Neural cell (in vitro differentiated cells): ENCODE results near the gene PCGF1. TPM values are rescaled to one million over a fixed set of nuclear protein-coding genes. Genes with fewer than 3 reads are reported as not detected.
A peak's percentile ranks its signal among the peaks of the same experiment; 100 is the strongest.

ENCODE experiments used
- H2AFZ ChIP-seq: fragments of 200-600, 300-800 bp; sonication (generic), shearing (Covaris generic); 2 replicates; pipeline ENCODE4 v1.6.0; 2014; ENCODE audit warnings: low read depth, mild to moderate bottlenecking, antibody characterized with exemption, low read length, moderate library complexity
- H3F3A ChIP-seq: fragments of 200-600 bp; shearing (Covaris generic); 2 replicates; pipeline ENCODE4 v1.6.1; 2016; ENCODE audit warnings: mild to moderate bottlenecking, moderate library complexity, mixed read lengths, antibody characterized with exemption, low read length; ENCODE audit not compliant: insufficient read depth, poor library complexity, severe bottlenecking
- H3K27ac ChIP-seq: fragments of 200-600, 300-800 bp; sonication (generic), shearing (Covaris generic); 2 replicates; pipeline ENCODE4 v1.5.1; 2014; ENCODE audit warnings: mild to moderate bottlenecking, low read length, moderate library complexity
- H3K27me3 ChIP-seq: fragments of 300-800, 200-600 bp; sonication (generic), shearing (Covaris generic); 2 replicates; pipeline ENCODE4 v1.6.0; 2014; ENCODE audit warnings: mild to moderate bottlenecking, low read depth, low read length, moderate library complexity; ENCODE audit not compliant: insufficient read depth
- H3K36me3 ChIP-seq: fragments of 300-800, 200-600 bp; sonication (generic), shearing (Covaris generic); 2 replicates; pipeline ENCODE4 v1.5.1; 2014; ENCODE audit warnings: mild to moderate bottlenecking, antibody characterized with exemption, low read length, moderate library complexity; ENCODE audit not compliant: insufficient read depth
- H3K4me2 ChIP-seq: fragments of 300-800, 200-600 bp; sonication (generic), shearing (Covaris generic); 2 replicates; pipeline ENCODE4 v1.6.0; 2014; ENCODE audit warnings: mild to moderate bottlenecking, low read length
- H3K4me3 ChIP-seq: fragments of 300-800, 200-600 bp; sonication (generic), shearing (Covaris generic); 2 replicates; pipeline ENCODE4 v1.5.1; 2014; ENCODE audit warnings: mild to moderate bottlenecking, low read length, moderate library complexity
- H3K79me2 ChIP-seq: fragments of 200-600 bp; shearing (Covaris generic); replicated peaks from 2 replicates; pipeline ENCODE4 v1.6.0; 2014; ENCODE audit warnings: mild to moderate bottlenecking, low read length, moderate library complexity; ENCODE audit not compliant: insufficient read depth
- H3K9ac ChIP-seq: fragments of 300-800, 200-600 bp; sonication (generic), shearing (Covaris generic); 2 replicates; pipeline ENCODE4 v1.6.1; 2016; ENCODE audit warnings: mild to moderate bottlenecking, low read length, mixed read lengths
- H3K9me2 ChIP-seq: fragments of 200-600 bp; shearing (Covaris generic); 2 replicates; pipeline ENCODE4 v1.6.1; 2016; ENCODE audit warnings: mild to moderate bottlenecking, low read length, mixed read lengths; ENCODE audit not compliant: insufficient read depth
- H3K9me3 ChIP-seq: fragments of 200-600, 300-800 bp; sonication (generic), shearing (Covaris generic); 2 replicates; pipeline ENCODE4 v1.6.1; 2016; ENCODE audit warnings: mild to moderate bottlenecking, mixed run types, low read length, moderate library complexity, mixed read lengths
- H4K20me1 ChIP-seq: fragments of 200-600 bp; shearing (Covaris generic); 2 replicates; pipeline ENCODE4 v1.6.1; 2016; ENCODE audit warnings: mild to moderate bottlenecking, mixed run types; ENCODE audit not compliant: insufficient read depth
- EP300 ChIP-seq: fragments of 450-650 bp; conservative IDR thresholded peaks from 2 replicates; pipeline ENCODE4 v1.6.1; 2014; ENCODE audit warnings: antibody characterized with exemption, mild to moderate bottlenecking, moderate library complexity; ENCODE audit not compliant: poor library complexity, severe bottlenecking
- EZH2 ChIP-seq: fragments of 200-600, 300-800 bp; shearing (Covaris generic), sonication (generic); IDR thresholded peaks from 2 replicates; pipeline ENCODE4 v1.6.1; 2014; ENCODE audit warnings: antibody characterized with exemption, low read length, borderline replicate concordance, mild to moderate bottlenecking; ENCODE audit not compliant: insufficient read depth, poor library complexity, severe bottlenecking
- MXI1 ChIP-seq: fragments of 450-650 bp; conservative IDR thresholded peaks from 2 replicates; pipeline ENCODE4 v1.6.1; 2014; ENCODE audit warnings: antibody characterized with exemption, mild to moderate bottlenecking; ENCODE audit not compliant: poor library complexity, severe bottlenecking
- POLR2AphosphoS5 ChIP-seq: IDR thresholded peaks from 2 replicates; pipeline ENCODE4 v1.6.1; 2012
- RAD21 ChIP-seq: fragments of 450-650 bp; conservative IDR thresholded peaks from 2 replicates; pipeline ENCODE4 v1.6.1; 2014; ENCODE audit warnings: antibody characterized with exemption, mild to moderate bottlenecking, moderate library complexity
- SMC3 ChIP-seq: fragments of 450-650 bp; conservative IDR thresholded peaks from 2 replicates; pipeline ENCODE4 v1.6.1; 2014; ENCODE audit warnings: antibody characterized with exemption, mild to moderate bottlenecking, moderate library complexity; ENCODE audit not compliant: poor library complexity
- TAF1 ChIP-seq: IDR thresholded peaks from 2 replicates; pipeline ENCODE4 v1.6.1; 2012; ENCODE audit warnings: low read depth
- polyA plus RNA-seq: library from polyadenylated mRNA; depleted of rRNA; stranded (reverse); fragments of >200 nt; gene quantifications from 2 replicates; pipeline ENCODE4 v1.2.3, GENCODE V29; 2014
- TF ChIP-seq, protein P1 (sequence below): IDR thresholded peaks from 2 replicates; pipeline ENCODE4 v1.6.1; 2012; ENCODE audit warnings: borderline replicate concordance
- TF ChIP-seq, protein P2 (sequence below): fragments of 450-650 bp; IDR thresholded peaks from 2 replicates; pipeline ENCODE4 v1.5.1; 2014; ENCODE audit warnings: antibody characterized with exemption, mild to moderate bottlenecking, moderate library complexity; ENCODE audit not compliant: poor library complexity, severe bottlenecking

PCGF1 gene
- polyA plus RNA-seq, 1 donor from 2014 or later: 30.2 TPM

DNA sequence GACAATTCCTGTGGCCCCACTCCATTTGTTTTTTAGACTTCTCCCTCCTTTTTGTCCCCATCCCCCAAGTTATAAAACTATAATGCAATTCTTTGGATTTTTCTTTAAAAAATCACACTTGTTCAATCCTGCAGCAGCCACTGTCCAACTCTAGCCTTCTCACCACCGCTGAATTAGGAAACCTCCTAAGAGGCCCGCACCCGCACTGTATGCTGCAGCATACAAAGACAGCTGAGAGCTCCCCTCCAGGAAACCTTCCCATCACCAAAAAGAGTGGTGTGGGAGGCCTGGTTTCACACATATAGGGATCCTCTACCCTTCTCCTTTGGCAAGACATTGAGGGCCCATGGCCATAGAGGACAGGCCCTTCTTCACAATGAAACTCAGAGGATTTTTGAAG lies 2.9 kb downstream of the PCGF1 start:
- Histone ChIP-seq H2AFZ (no peak overlapping the region), H3K79me2 (peaks cover 6% of the 10 kb centered on the region), H3K27me3 (peaks cover 76% of the 10 kb centered on the region), H3K9me3 (no peaks in the 10 kb centered on the region), H3F3A (peaks cover 3% of the 10 kb centered on the region), H3K4me2 (no peak overlapping the region), H3K4me3 (no peak overlapping the region), H3K9me2 (no peaks in the 10 kb centered on the region), H3K27ac (no peak overlapping the region), H3K9ac (no peak overlapping the region), H4K20me1 (no peaks in the 10 kb centered on the region), H3K36me3 (peaks cover 7% of the 10 kb centered on the region)
- TF ChIP-seq EP300: no peak
- no peak for TF ChIP-seq SMC3
- no peak for TF ChIP-seq POLR2AphosphoS5
- TF ChIP-seq, protein P1, sequence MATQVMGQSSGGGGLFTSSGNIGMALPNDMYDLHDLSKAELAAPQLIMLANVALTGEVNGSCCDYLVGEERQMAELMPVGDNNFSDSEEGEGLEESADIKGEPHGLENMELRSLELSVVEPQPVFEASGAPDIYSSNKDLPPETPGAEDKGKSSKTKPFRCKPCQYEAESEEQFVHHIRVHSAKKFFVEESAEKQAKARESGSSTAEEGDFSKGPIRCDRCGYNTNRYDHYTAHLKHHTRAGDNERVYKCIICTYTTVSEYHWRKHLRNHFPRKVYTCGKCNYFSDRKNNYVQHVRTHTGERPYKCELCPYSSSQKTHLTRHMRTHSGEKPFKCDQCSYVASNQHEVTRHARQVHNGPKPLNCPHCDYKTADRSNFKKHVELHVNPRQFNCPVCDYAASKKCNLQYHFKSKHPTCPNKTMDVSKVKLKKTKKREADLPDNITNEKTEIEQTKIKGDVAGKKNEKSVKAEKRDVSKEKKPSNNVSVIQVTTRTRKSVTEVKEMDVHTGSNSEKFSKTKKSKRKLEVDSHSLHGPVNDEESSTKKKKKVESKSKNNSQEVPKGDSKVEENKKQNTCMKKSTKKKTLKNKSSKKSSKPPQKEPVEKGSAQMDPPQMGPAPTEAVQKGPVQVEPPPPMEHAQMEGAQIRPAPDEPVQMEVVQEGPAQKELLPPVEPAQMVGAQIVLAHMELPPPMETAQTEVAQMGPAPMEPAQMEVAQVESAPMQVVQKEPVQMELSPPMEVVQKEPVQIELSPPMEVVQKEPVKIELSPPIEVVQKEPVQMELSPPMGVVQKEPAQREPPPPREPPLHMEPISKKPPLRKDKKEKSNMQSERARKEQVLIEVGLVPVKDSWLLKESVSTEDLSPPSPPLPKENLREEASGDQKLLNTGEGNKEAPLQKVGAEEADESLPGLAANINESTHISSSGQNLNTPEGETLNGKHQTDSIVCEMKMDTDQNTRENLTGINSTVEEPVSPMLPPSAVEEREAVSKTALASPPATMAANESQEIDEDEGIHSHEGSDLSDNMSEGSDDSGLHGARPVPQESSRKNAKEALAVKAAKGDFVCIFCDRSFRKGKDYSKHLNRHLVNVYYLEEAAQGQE: no peak
- TF ChIP-seq RAD21: no peak
- TF ChIP-seq, protein P2, sequence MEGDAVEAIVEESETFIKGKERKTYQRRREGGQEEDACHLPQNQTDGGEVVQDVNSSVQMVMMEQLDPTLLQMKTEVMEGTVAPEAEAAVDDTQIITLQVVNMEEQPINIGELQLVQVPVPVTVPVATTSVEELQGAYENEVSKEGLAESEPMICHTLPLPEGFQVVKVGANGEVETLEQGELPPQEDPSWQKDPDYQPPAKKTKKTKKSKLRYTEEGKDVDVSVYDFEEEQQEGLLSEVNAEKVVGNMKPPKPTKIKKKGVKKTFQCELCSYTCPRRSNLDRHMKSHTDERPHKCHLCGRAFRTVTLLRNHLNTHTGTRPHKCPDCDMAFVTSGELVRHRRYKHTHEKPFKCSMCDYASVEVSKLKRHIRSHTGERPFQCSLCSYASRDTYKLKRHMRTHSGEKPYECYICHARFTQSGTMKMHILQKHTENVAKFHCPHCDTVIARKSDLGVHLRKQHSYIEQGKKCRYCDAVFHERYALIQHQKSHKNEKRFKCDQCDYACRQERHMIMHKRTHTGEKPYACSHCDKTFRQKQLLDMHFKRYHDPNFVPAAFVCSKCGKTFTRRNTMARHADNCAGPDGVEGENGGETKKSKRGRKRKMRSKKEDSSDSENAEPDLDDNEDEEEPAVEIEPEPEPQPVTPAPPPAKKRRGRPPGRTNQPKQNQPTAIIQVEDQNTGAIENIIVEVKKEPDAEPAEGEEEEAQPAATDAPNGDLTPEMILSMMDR: no peak

DNA sequence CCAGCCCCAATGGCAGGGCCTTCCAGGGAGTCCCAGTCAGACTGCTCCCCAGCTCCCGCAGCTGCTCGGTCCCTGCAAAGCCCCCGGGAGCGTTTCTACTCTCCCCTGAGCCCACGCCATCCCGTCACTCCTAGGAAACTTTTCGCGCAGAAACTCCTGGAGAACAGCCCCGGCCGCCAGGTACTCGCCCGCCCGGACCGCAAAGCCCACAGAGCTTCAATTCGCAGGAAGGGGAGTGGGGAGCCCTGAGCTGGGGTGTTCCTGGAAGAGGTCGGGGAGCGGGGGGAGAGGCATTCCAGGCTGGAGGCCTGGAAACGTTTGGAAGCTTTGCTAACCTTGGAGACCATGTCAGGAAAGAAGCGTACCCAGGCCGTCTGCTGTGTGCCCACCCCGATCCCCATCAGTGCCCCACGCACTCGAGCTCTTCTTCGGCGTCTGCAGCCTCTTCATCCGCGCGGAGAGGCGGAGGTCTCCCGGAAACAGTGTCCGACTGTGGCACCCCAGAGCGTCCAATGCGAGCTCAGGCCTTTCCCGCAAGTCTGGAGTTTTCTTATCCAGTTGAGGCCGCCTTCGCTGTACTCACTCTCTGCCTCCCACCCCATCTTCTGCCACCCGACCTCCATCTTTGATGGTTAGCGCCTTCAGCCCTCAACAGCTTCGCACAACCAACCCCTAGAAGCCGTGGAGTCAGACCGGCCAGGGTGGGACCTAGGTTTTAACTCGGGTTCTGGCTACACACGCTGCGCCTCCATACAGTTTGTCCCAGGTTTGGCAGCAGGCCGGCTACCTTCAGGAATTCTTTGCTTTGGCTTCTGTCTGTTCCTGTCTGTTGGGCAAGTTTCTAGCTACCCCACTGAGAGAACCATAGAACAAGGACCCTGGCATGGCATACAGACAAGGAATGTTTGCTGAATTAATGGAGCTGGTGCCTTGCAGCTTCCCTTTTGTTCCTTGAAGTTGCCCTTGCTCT lies 3.7 kb downstream of the PCGF1 start:
- H3K9me2 ChIP-seq: no peaks in the 10 kb centered on the region
- H4K20me1 ChIP-seq: no peaks in the 10 kb centered on the region
- peaks cover 3% of the 10 kb centered on the region for H3F3A ChIP-seq
- TF ChIP-seq EZH2: no peak
- TF ChIP-seq EP300: no peak
- TF ChIP-seq TAF1: no peak
- no peak for TF ChIP-seq RAD21
- no peak for TF ChIP-seq POLR2AphosphoS5
- TF ChIP-seq MXI1: no peak
- TF ChIP-seq, protein P2: no peak
- TF ChIP-seq SMC3: no peak
- TF ChIP-seq, protein P1: no peak
- no peak overlapping the region for H3K27ac ChIP-seq
- H3K9ac ChIP-seq: no peak overlapping the region
- H3K4me2 ChIP-seq: no peak overlapping the region
- peaks cover 77% of the 10 kb centered on the region for H3K27me3 ChIP-seq
- H3K9me3 ChIP-seq: no peaks in the 10 kb centered on the region
- no peak overlapping the region for H2AFZ ChIP-seq
- peaks cover 7% of the 10 kb centered on the region for H3K36me3 ChIP-seq
- H3K4me3 ChIP-seq: peak overlapping the region; percentile 30
- H3K79me2 ChIP-seq: peaks cover 6% of the 10 kb centered on the region
